H9 (cell line): ENCODE measurements around the gene ABCD3. TPM values are rescaled to one million over a fixed set of nuclear protein-coding genes. Genes with fewer than 3 reads are reported as not detected.

Experiments used
- DNase-seq: peaks from one replicate; pipeline ENCODE4 v3.0.0-alpha.2; 2017
- H2AFZ ChIP-seq: one replicate; pipeline ENCODE4 v1.6.1; 2013; ENCODE audit warnings: mild to moderate bottlenecking, low read length, control low read depth, moderate library complexity
- H2AK5ac ChIP-seq: 2 replicates; pipeline ENCODE4 v1.6.1; 2013; ENCODE audit warnings: low read length, control low read depth, mixed read lengths; ENCODE audit not compliant: insufficient read length
- H2BK120ac ChIP-seq: one replicate; pipeline ENCODE4 v1.6.1; 2013; ENCODE audit warnings: low read depth, mild to moderate bottlenecking, low read length, control low read depth, inconsistent platforms; ENCODE audit not compliant: poor library complexity, severe bottlenecking
- H2BK12ac ChIP-seq: 2 replicates; pipeline ENCODE4 v1.6.1; 2013; ENCODE audit warnings: low read length, control low read depth, mixed read lengths, low read depth; ENCODE audit not compliant: insufficient read length
- H2BK15ac ChIP-seq: 2 replicates; pipeline ENCODE4 v1.6.1; 2013; ENCODE audit warnings: low read depth, low read length, control low read depth
- H2BK20ac ChIP-seq: one replicate; pipeline ENCODE4 v1.6.1; 2013; ENCODE audit warnings: low read depth, mild to moderate bottlenecking, low read length, control low read depth, inconsistent platforms; ENCODE audit not compliant: poor library complexity, severe bottlenecking
- H2BK5ac ChIP-seq: 2 replicates; pipeline ENCODE4 v1.6.1; 2013; ENCODE audit warnings: low read length, control low read depth, mixed read lengths; ENCODE audit not compliant: insufficient read length
- H3K14ac ChIP-seq: 2 replicates; pipeline ENCODE4 v1.6.1; 2013; ENCODE audit warnings: low read length, control low read depth; ENCODE audit not compliant: insufficient read depth
- H3K18ac ChIP-seq: 2 replicates; pipeline ENCODE4 v1.6.1; 2013; ENCODE audit warnings: low read depth, mild to moderate bottlenecking, mixed read lengths, low read length, control low read depth; ENCODE audit not compliant: insufficient read length
- H3K23ac ChIP-seq: 2 replicates; pipeline ENCODE4 v1.6.1; 2013; ENCODE audit warnings: low read length, control low read depth, mixed read lengths, low read depth; ENCODE audit not compliant: insufficient read length
- H3K23me2 ChIP-seq: 2 replicates; pipeline ENCODE4 v1.6.1; 2013; ENCODE audit warnings: low read depth, mild to moderate bottlenecking, mixed read lengths, low read length, control low read depth; ENCODE audit not compliant: insufficient read length, poor library complexity, severe bottlenecking
- H3K27ac ChIP-seq: 2 replicates; pipeline ENCODE4 v1.5.1; 2013; ENCODE audit warnings: low read length, control low read depth, mixed read lengths, low read depth; ENCODE audit not compliant: insufficient read length
- H3K27me3 ChIP-seq: 2 replicates; pipeline ENCODE4 v1.6.1; 2013; ENCODE audit warnings: low read length, control low read depth, inconsistent platforms; ENCODE audit not compliant: insufficient read depth
- H3K4ac ChIP-seq: 2 replicates; pipeline ENCODE4 v1.6.1; 2013; ENCODE audit warnings: low read depth, mild to moderate bottlenecking, control low read depth, inconsistent platforms, low read length, moderate library complexity
- H3K4me1 ChIP-seq: 2 replicates; pipeline ENCODE4 v1.6.1; 2013; ENCODE audit warnings: low read length, control low read depth, inconsistent platforms; ENCODE audit not compliant: insufficient read depth
- H3K4me2 ChIP-seq: 2 replicates; pipeline ENCODE4 v1.6.1; 2013; ENCODE audit warnings: low read length, control low read depth, mixed read lengths; ENCODE audit not compliant: insufficient read length, insufficient read depth
- H3K56ac ChIP-seq: 2 replicates; pipeline ENCODE4 v1.6.1; 2013; ENCODE audit warnings: low read depth, mild to moderate bottlenecking, mixed read lengths, low read length, control low read depth; ENCODE audit not compliant: insufficient read length
- H3K79me1 ChIP-seq: 2 replicates; pipeline ENCODE4 v1.6.1; 2013; ENCODE audit warnings: low read depth, mild to moderate bottlenecking, moderate library complexity, low read length, control low read depth, inconsistent platforms; ENCODE audit not compliant: insufficient read depth, poor library complexity, severe bottlenecking
- H3K79me2 ChIP-seq: 2 replicates; pipeline ENCODE4 v1.6.1; 2013; ENCODE audit warnings: low read length, control low read depth, inconsistent platforms; ENCODE audit not compliant: insufficient read depth
- H3K9ac ChIP-seq: 2 replicates; pipeline ENCODE4 v1.6.1; 2013; ENCODE audit warnings: low read length, control low read depth, mixed read lengths; ENCODE audit not compliant: insufficient read length; ENCODE audit errors: extremely low read depth
- H3K9me3 ChIP-seq: one replicate; pipeline ENCODE4 v1.6.1; 2013; ENCODE audit warnings: low read depth, low read length, inconsistent platforms; ENCODE audit not compliant: control insufficient read depth
- H3T11ph ChIP-seq: one replicate; pipeline ENCODE4 v1.6.1; 2013; ENCODE audit warnings: mild to moderate bottlenecking, low read length, control low read depth, inconsistent platforms
- H4K20me1 ChIP-seq: one replicate; pipeline ENCODE4 v1.6.1; 2013; ENCODE audit not compliant: control insufficient read depth, insufficient read length, insufficient read depth
- H4K5ac ChIP-seq: 2 replicates; pipeline ENCODE4 v1.6.1; 2013; ENCODE audit warnings: low read depth, mild to moderate bottlenecking, mixed read lengths, low read length, control low read depth; ENCODE audit not compliant: insufficient read length
- H4K8ac ChIP-seq: replicated peaks from 2 replicates; pipeline ENCODE4 v1.6.1; 2013; ENCODE audit warnings: low read length, control low read depth, mixed read lengths, low read depth; ENCODE audit not compliant: insufficient read length
- H4K91ac ChIP-seq: 2 replicates; pipeline ENCODE4 v1.6.1; 2013; ENCODE audit warnings: low read depth, mild to moderate bottlenecking, moderate library complexity, mixed read lengths, low read length, control low read depth; ENCODE audit not compliant: insufficient read length
- H3K27ac Mint-ChIP-seq, 3 experiments: 2 replicates in 2 of 3; 3 replicates in 1 of 3; pipeline ENCODE4 v1.8.0; 2020 to 2021; ENCODE audit warnings: mixed read lengths in 3 of 3, mild to moderate bottlenecking in 1 of 3, moderate library complexity in 1 of 3
- H3K27me3 Mint-ChIP-seq: 2 replicates; pipeline ENCODE4 v1.8.0; 2021; ENCODE audit warnings: low read depth, mild to moderate bottlenecking, moderate library complexity, mixed read lengths
- H3K36me3 Mint-ChIP-seq, 3 experiments: 2 replicates in 2 of 3; 3 replicates in 1 of 3; pipeline ENCODE4 v1.8.0; 2020 to 2021; ENCODE audit warnings: low read depth in 3 of 3, mixed read lengths in 3 of 3; ENCODE audit not compliant: insufficient read depth in 1 of 3
- H3K4me1 Mint-ChIP-seq, 2 experiments: 2 replicates each; pipeline ENCODE4 v1.8.0; 2020; ENCODE audit warnings: mixed read lengths in 2 of 2
- H3K4me3 Mint-ChIP-seq, 2 experiments: 2 replicates in 1 of 2; 3 replicates in 1 of 2; pipeline ENCODE4 v1.8.0; 2020 to 2021; ENCODE audit warnings: mild to moderate bottlenecking in 2 of 2, mixed read lengths in 2 of 2, moderate library complexity in 1 of 2
- H3K9me3 Mint-ChIP-seq, 2 experiments: 2 replicates in 1 of 2; 3 replicates in 1 of 2; pipeline ENCODE4 v1.8.0; 2020; ENCODE audit warnings: mild to moderate bottlenecking in 2 of 2, mixed read lengths in 2 of 2, moderate library complexity in 1 of 2
- CTCF ChIP-seq: fragments of 200-600 bp; sonication (generic); conservative IDR thresholded peaks from 3 replicates; pipeline ENCODE4 v1.8.0; 2021; ENCODE audit warnings: antibody characterized with exemption, mild to moderate bottlenecking
- WGBS: extraction: QIAGEN DNeasy Blood & Tissue Kit; methylation state at CpG from one replicate; pipeline ENCODE4 v1.1.7; 2013; ENCODE audit warnings: missing lambda C conversion rate, low lambda C conversion rate, mixed read lengths; ENCODE audit not compliant: insufficient read length; ENCODE audit errors: extremely low coverage; 5-methylcytosine and 5-hydroxymethylcytosine counted together
- total RNA-seq: library from RNA; stranded (reverse); gene quantifications from 2 replicates; pipeline ENCODE4 v1.2.1, GENCODE V29; 2021

ABCD3 gene
- total RNA-seq, 1 experiment from 2014 or later, result 32.0 TPM

DNA sequence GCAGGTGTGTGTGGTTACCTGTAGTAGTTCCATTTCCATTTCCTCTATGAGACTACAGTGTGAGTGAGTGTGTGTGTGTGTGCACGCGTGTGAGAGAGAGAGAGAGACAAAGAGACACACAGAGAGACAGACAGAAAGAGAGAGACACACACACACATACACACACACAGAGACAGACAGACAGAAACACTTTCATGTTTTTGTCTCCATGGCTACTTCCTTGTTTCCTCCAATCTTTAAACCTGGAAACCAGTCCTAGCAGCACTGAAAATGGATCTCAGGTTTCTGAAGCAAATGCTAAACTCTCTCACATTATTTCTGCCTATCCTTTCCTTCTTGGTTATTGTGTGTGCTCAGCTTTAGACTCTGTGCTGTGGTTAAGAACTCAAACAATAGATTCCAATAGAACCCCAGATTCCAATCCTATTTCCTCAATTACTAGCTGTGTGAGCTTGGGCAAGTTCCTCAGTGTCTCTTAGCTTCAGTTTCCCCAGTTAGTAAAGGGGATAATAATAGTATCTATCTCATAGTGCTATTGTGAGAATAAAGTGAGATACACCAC is 22.4 kb upstream of the ABCD3 start:
- Histone ChIP-seq H3K56ac (no peak overlapping the region), H3K27me3 (no peaks in the 10 kb centered on the region), H3K4me1 (peaks cover 12% of the 10 kb centered on the region), H3K23me2 (no peaks in the 10 kb centered on the region), H4K91ac (no peak overlapping the region), H3K18ac (no peak overlapping the region), H3K4ac (no peak overlapping the region), H3K9me3 (no peaks in the 10 kb centered on the region), H4K8ac (no peak overlapping the region), H3K4me2 (no peak overlapping the region), H4K20me1 (no peaks in the 10 kb centered on the region), H2BK12ac (no peak overlapping the region), H3K79me1 (no peaks in the 10 kb centered on the region), H3K23ac (no peak overlapping the region), H3K9ac (no peak overlapping the region), H2BK120ac (no peak overlapping the region), H2BK5ac (no peak overlapping the region), H3K27ac (no peak overlapping the region), H2AK5ac (no peak overlapping the region), H3K79me2 (no peaks in the 10 kb centered on the region), H2BK20ac (no peak overlapping the region), H2BK15ac (no peak overlapping the region), H4K5ac (no peak overlapping the region), H3T11ph (no peak overlapping the region), H2AFZ (no peak overlapping the region), H3K14ac (no peak overlapping the region)
- Mint-ChIP-seq H3K36me3 (peaks cover 0 to 3% (median 3%) of the 10 kb centered on the region in 3 experiments; a peak in 5 of 7 replicates), H3K4me3 (no peak overlapping the region), H3K27me3 (no peaks in the 10 kb centered on the region), H3K4me1 (peaks cover 21 to 22% of the 10 kb centered on the region in 2 experiments), H3K9me3 (peaks cover 3 to 9% of the 10 kb centered on the region in 2 experiments), H3K27ac (no peak overlapping the region)
- WGBS, result no CpG with 5 or more reads among the region's 2 CpGs
- no peak for DNase-seq
- TF ChIP-seq CTCF, result no peak
